HepG2 (cell line): ENCODE data around the gene ZNF276. TPM values are rescaled to one million over a fixed set of nuclear protein-coding genes. Genes with fewer than 3 reads are reported as not detected.

Source experiments
- CBX5 ChIP-seq: sonication (generic); formaldehyde crosslinking; IDR thresholded peaks from 2 replicates; pipeline ENCODE4 v1.4.0; 2020; ENCODE audit warnings: missing genetic modification reagents, borderline replicate concordance
- CENPT ChIP-seq: sonication (generic); formaldehyde crosslinking; IDR thresholded peaks from 2 replicates; pipeline ENCODE4 v1.8.0; 2022; ENCODE audit warnings: low read depth, mild to moderate bottlenecking, moderate library complexity, missing genetic modification reagents
- KLF6 ChIP-seq: IDR thresholded peaks from 2 replicates; pipeline ENCODE4 v1.8.0; 2016; ENCODE audit warnings: missing biosample characterization, missing genetic modification reagents
- LRRFIP1 ChIP-seq: sonication (generic); formaldehyde crosslinking; conservative IDR thresholded peaks from 2 replicates; pipeline ENCODE4 v1.4.0; 2020; ENCODE audit warnings: missing genetic modification reagents
- MYNN ChIP-seq: sonication (generic); formaldehyde crosslinking; IDR thresholded peaks from 2 replicates; pipeline ENCODE4 v1.4.0; 2020; ENCODE audit warnings: mild to moderate bottlenecking, low read depth, missing genetic modification reagents
- THAP11 ChIP-seq: IDR thresholded peaks from 2 replicates; pipeline ENCODE4 v1.6.1; 2016; ENCODE audit warnings: missing biosample characterization, missing genetic modification reagents
- ZMYM3 ChIP-seq: sonication (generic); formaldehyde crosslinking; IDR thresholded peaks from 2 replicates; pipeline ENCODE4 v1.5.1; 2020; ENCODE audit warnings: mild to moderate bottlenecking, missing genetic modification reagents
- ZNF180 ChIP-seq: sonication (generic); formaldehyde crosslinking; IDR thresholded peaks from 2 replicates; pipeline ENCODE4 v1.4.0; 2020; ENCODE audit warnings: low read depth, missing genetic modification reagents, borderline replicate concordance
- ZNF503 ChIP-seq: sonication (generic); formaldehyde crosslinking; IDR thresholded peaks from 2 replicates; pipeline ENCODE4 v1.4.0; 2020; ENCODE audit warnings: missing genetic modification reagents
- ZNF577 ChIP-seq: sonication (generic); formaldehyde crosslinking; IDR thresholded peaks from 2 replicates; pipeline ENCODE4 v1.4.0; 2020; ENCODE audit warnings: mild to moderate bottlenecking, low read depth, missing genetic modification reagents, borderline replicate concordance
- ZSCAN20 ChIP-seq: sonication (generic); formaldehyde crosslinking; IDR thresholded peaks from 2 replicates; pipeline ENCODE4 v1.4.0; 2020; ENCODE audit warnings: missing genetic modification reagents, mild to moderate bottlenecking, borderline replicate concordance
- polyA plus RNA-seq, 8 experiments: library from polyadenylated mRNA; depleted of rRNA in 3 of 8; stranded (reverse) in 7 of 8; unstranded in 1 of 8; fragments of >200 nt; fragmentation: Illumina TruSeq in 4 of 8; extraction: Trizol in 4 of 8; gene quantifications; 2 replicates each; pipeline versions ENCODE4 v1.2.1 to v1.2.3, GENCODE V29; 2011 to 2016; ENCODE audit warnings: low read depth in 4 of 8, missing spikeins in 1 of 8, mixed read lengths in 1 of 8; ENCODE audit not compliant: insufficient read depth in 1 of 8
- total RNA-seq, 5 experiments: library from RNA; depleted of rRNA; stranded (reverse); fragments of >200 nt; fragmentation: Illumina TruSeq; extraction: Trizol; gene quantifications; 2 replicates each; pipeline ENCODE4 v1.2.3, GENCODE V29; 2016; ENCODE audit warnings: low read depth in 1 of 5
- TF ChIP-seq, protein P1 (sequence below): sonication (generic); formaldehyde crosslinking; IDR thresholded peaks from 2 replicates; pipeline ENCODE4 v1.5.0; 2020; ENCODE audit warnings: mild to moderate bottlenecking, missing genetic modification reagents, borderline replicate concordance
- TF ChIP-seq, protein P2 (sequence below): sonication (generic); formaldehyde crosslinking; IDR thresholded peaks from 2 replicates; pipeline ENCODE4 v1.5.0; 2020; ENCODE audit warnings: mild to moderate bottlenecking, missing genetic modification reagents, moderate library complexity

Gene ZNF276
- total and polyA plus RNA-seq, 2 of the 13 experiments (the other 11 are each of a cell fraction or from before 2014, with no cell fraction given): 17.7 to 18.0 TPM

DNA sequence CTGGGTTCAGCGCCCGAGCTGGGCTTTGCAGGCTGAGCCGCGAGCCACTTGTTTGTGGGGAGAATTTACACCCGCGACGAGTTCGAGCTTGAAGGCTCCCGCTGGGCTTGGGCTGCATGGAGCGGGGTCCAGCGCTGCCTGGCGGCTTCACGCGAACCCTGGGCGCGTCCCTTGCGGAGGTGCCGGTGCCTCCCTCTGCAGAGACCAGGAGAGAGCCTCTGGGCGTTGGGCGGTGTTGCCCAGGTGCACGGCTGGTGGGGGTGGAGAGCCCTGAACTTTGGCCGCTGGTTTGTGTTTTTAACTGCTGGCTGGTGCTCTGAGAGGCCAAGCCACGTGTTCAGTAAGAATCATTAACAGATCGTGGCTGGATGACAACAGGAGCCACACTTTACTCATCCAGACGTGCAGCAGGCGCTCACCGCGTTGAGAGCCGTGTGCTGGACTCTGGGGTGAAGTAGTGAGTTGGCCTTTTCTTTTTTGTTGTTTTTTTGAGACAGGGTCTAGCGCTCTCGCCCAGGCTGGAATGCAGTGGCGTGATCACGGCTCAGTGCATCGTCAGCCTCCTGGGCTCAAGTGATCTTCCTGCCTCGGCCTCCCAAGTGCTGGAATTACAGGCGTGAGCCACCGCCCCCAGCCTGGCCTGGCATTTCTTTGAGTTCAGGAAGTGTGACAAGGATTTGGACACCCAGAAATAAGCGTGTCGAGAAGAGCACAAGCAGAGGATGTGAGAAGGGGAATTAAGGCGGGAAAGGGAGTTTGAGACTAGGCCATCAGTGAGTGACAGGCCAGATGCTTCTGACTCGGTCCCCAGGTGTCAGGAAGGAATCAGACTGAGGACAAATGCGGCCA lies 34.0 kb upstream of the ZNF276 start (continued):
- TF ChIP-seq, protein P1, sequence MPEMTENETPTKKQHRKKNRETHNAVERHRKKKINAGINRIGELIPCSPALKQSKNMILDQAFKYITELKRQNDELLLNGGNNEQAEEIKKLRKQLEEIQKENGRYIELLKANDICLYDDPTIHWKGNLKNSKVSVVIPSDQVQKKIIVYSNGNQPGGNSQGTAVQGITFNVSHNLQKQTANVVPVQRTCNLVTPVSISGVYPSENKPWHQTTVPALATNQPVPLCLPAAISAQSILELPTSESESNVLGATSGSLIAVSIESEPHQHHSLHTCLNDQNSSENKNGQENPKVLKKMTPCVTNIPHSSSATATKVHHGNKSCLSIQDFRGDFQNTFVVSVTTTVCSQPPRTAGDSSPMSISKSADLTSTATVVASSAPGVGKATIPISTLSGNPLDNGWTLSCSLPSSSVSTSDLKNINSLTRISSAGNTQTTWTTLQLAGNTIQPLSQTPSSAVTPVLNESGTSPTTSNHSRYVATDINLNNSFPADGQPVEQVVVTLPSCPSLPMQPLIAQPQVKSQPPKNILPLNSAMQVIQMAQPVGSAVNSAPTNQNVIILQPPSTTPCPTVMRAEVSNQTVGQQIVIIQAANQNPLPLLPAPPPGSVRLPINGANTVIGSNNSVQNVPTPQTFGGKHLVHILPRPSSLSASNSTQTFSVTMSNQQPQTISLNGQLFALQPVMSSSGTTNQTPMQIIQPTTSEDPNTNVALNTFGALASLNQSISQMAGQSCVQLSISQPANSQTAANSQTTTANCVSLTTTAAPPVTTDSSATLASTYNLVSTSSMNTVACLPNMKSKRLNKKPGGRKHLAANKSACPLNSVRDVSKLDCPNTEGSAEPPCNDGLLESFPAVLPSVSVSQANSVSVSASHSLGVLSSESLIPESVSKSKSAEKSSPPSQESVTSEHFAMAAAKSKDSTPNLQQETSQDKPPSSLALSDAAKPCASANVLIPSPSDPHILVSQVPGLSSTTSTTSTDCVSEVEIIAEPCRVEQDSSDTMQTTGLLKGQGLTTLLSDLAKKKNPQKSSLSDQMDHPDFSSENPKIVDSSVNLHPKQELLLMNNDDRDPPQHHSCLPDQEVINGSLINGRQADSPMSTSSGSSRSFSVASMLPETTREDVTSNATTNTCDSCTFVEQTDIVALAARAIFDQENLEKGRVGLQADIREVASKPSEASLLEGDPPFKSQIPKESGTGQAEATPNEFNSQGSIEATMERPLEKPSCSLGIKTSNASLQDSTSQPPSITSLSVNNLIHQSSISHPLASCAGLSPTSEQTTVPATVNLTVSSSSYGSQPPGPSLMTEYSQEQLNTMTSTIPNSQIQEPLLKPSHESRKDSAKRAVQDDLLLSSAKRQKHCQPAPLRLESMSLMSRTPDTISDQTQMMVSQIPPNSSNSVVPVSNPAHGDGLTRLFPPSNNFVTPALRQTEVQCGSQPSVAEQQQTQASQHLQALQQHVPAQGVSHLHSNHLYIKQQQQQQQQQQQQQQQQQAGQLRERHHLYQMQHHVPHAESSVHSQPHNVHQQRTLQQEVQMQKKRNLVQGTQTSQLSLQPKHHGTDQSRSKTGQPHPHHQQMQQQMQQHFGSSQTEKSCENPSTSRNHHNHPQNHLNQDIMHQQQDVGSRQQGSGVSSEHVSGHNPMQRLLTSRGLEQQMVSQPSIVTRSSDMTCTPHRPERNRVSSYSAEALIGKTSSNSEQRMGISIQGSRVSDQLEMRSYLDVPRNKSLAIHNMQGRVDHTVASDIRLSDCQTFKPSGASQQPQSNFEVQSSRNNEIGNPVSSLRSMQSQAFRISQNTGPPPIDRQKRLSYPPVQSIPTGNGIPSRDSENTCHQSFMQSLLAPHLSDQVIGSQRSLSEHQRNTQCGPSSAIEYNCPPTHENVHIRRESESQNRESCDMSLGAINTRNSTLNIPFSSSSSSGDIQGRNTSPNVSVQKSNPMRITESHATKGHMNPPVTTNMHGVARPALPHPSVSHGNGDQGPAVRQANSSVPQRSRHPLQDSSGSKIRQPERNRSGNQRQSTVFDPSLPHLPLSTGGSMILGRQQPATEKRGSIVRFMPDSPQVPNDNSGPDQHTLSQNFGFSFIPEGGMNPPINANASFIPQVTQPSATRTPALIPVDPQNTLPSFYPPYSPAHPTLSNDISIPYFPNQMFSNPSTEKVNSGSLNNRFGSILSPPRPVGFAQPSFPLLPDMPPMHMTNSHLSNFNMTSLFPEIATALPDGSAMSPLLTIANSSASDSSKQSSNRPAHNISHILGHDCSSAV: peak; percentile 98; the same call in 1 of the 2 replicates
- TF ChIP-seq CBX5 (CRISPR knock-in tag) (peak; percentile 93; the same call in 1 of the 2 replicates), ZMYM3 (peak; percentile 91), LRRFIP1 (CRISPR knock-in tag) (no peak), ZSCAN20 (CRISPR knock-in tag) (peak; percentile 97), KLF6 (CRISPR knock-in tag) (peak; percentile 99), MYNN (CRISPR knock-in tag) (no peak), ZNF577 (CRISPR knock-in tag) (0 out of 2 replicates have a peak, but pooled peaks have one; percentile 62), THAP11 (CRISPR knock-in tag) (peak; percentile 83), ZNF180 (CRISPR knock-in tag) (0 out of 2 replicates have a peak, but pooled peaks have one; percentile 61), ZNF503 (CRISPR knock-in tag) (peak; percentile 97), CENPT (CRISPR knock-in tag) (peak; percentile 11; the same call in 1 of the 2 replicates)
- TF ChIP-seq, protein P2, sequence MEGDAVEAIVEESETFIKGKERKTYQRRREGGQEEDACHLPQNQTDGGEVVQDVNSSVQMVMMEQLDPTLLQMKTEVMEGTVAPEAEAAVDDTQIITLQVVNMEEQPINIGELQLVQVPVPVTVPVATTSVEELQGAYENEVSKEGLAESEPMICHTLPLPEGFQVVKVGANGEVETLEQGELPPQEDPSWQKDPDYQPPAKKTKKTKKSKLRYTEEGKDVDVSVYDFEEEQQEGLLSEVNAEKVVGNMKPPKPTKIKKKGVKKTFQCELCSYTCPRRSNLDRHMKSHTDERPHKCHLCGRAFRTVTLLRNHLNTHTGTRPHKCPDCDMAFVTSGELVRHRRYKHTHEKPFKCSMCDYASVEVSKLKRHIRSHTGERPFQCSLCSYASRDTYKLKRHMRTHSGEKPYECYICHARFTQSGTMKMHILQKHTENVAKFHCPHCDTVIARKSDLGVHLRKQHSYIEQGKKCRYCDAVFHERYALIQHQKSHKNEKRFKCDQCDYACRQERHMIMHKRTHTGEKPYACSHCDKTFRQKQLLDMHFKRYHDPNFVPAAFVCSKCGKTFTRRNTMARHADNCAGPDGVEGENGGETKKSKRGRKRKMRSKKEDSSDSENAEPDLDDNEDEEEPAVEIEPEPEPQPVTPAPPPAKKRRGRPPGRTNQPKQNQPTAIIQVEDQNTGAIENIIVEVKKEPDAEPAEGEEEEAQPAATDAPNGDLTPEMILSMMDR (CRISPR knock-in tag): peak; percentile 87
